Measurements from ENCODE around the gene SMIM12.
A peak's percentile ranks its signal among the peaks of the same experiment; 100 is the strongest.

SMIM12 gene

DNA sequence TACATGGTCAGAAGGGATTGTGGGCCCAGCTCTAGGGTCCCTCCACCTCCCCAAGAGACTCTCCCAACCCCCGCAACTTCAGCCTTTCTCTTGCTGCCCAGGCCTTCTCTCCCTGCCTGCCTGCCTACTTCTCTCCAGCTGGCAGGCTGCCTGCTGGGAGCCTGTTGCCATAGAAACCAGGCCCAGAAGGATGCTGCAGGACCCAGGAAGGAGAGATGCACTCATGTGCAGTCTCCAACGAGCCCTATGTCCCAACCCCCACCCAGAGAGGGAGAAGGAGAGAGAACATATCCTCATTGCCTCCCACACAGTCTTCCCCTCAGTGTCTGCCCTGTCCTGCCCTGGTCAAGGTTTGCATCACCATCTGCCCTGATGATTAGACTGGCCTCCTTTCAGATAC is 10.8 kb upstream of the SMIM12 start:
- no peaks in the 10 kb centered on the region for H3K36me3 ChIP-seq (ENCODE audit: control insufficient read depth, insufficient read depth, low read length)
- H3K9ac ChIP-seq (ENCODE audit: low read length), result no peak overlapping the region
- H3K4me1 ChIP-seq (ENCODE audit: control insufficient read depth, insufficient read depth, low read length), result peaks cover 9% of the 10 kb centered on the region
- H3K9me3 ChIP-seq (ENCODE audit: control insufficient read depth, low read length), result no peaks in the 10 kb centered on the region
- peaks cover 22% of the 10 kb centered on the region for H3K27me3 ChIP-seq (ENCODE audit: control insufficient read depth, insufficient read depth, low read length)
- H3K4me3 ChIP-seq (ENCODE audit: low read length), result no peak overlapping the region

DNA sequence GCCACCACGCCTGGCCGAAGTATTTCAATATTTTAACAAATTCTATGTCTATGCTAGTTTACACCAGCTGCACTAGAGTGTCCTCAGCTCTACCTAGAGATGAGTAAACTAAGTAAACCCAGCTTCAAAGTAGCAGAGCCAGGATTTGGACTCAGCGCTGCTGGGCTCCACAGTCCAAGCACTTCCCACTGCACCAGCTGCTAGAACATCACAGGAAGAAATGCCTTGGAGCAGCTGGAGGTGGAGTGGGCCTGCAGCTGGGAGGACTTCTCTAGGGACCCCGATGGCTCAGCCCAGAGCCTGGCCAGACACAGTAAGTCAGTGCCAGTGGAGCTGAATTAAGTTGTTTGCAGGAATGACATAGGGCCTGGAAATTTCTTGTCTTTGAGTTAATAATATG is 10.2 kb upstream of the SMIM12 start:
- Histone ChIP-seq H3K27me3 (ENCODE audit: control insufficient read depth, insufficient read depth, low read length) (peaks cover 22% of the 10 kb centered on the region), H3K4me1 (ENCODE audit: control insufficient read depth, insufficient read depth, low read length) (peaks cover 9% of the 10 kb centered on the region), H3K9ac (ENCODE audit: low read length) (no peak overlapping the region), H3K4me3 (ENCODE audit: low read length) (no peak overlapping the region), H3K9me3 (ENCODE audit: control insufficient read depth, low read length) (no peaks in the 10 kb centered on the region), H3K36me3 (ENCODE audit: control insufficient read depth, insufficient read depth, low read length) (no peaks in the 10 kb centered on the region)

DNA sequence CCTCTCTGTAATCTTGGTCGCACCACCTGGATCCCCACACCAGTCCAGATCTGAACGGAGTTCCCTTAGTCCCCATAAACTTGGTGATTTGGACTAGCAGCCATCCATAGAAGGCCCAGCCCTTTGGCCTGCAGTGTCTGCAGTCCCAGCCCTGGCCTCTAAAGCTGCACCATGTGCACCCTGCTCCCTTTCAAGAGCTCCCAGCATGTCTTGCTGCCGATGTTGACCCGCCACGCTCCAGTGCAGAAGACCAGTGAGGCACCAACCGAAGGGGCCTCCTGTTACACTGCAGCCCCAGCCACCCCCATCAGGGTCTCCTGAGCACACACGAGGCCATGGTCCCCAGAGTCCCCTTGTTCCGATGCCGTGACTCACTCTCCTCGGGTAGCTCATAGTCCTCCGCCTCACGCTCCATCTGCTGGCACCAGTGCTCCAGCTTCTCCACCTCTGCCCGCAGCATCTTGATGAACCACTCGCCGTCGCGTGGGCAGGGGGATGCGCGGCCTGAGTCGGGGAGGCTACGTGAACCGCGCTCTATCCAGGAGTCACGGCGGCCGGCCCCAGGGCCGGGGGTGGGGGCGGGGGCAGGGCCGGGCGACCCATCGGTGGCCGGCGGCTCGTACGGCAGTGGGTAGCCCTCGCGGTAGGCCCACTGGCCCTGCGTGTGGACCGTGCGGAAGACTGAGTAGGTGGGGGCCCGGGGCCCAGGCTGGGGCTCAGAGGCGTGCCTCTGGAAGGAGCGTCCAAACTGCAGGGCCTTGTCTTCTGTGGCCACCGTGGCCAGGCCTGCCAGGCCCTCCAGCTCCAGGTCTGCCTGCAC is 8.9 kb upstream of the SMIM12 start:
- Histone ChIP-seq H3K36me3 (ENCODE audit: control insufficient read depth, insufficient read depth, low read length) (no peaks in the 10 kb centered on the region), H3K4me1 (ENCODE audit: control insufficient read depth, insufficient read depth, low read length) (peaks cover 9% of the 10 kb centered on the region), H3K4me3 (ENCODE audit: low read length) (no peak overlapping the region), H3K9ac (ENCODE audit: low read length) (no peak overlapping the region), H3K9me3 (ENCODE audit: control insufficient read depth, low read length) (no peaks in the 10 kb centered on the region), H3K27me3 (ENCODE audit: control insufficient read depth, insufficient read depth, low read length) (peaks cover 17% of the 10 kb centered on the region)

DNA sequence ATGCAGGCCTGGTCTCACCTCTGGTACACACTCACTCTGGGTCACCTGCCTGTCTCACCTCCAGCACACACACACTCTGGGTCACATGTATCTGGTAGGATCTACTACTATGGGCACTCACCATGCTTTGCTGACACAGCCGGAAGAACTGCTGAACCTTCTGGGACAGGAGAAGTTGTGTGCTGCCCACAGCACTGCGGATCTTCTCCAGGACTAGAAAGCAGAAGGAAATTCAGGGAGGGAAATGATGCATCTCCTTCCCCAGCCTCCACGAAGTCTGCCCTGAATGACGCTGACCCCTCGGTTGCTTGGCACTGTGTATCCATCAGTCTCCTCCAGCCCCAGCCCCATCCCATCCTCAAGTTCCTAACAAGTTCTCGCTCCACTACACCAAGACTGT is 7.9 kb upstream of the SMIM12 start:
- Histone ChIP-seq H3K27me3 (ENCODE audit: control insufficient read depth, insufficient read depth, low read length) (peaks cover 17% of the 10 kb centered on the region), H3K36me3 (ENCODE audit: control insufficient read depth, insufficient read depth, low read length) (no peaks in the 10 kb centered on the region), H3K9me3 (ENCODE audit: control insufficient read depth, low read length) (no peaks in the 10 kb centered on the region), H3K9ac (ENCODE audit: low read length) (no peak overlapping the region), H3K4me3 (ENCODE audit: low read length) (no peak overlapping the region), H3K4me1 (ENCODE audit: control insufficient read depth, insufficient read depth, low read length) (peaks cover 9% of the 10 kb centered on the region)

DNA sequence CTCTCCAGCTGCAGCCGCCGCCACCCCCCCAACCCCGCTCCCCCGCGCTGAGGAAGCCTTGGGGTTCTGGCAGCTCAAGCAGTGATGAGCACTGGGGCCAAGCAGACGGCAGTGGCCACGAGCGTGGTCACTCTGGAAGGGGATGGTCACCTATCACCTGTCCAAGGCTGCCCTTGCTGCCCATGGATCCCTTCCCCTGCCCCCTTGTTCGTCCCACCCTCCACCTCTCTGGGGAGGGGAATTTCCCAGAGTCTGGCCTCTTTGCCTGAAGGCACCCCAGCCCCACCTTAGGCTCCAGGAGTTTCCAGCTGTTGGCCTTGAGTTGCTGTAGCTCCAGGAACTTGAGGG is 7.2 kb upstream of the SMIM12 start:
- Histone ChIP-seq H3K4me3 (ENCODE audit: low read length) (peak overlapping the region; percentile 63), H3K9ac (ENCODE audit: low read length) (peak overlapping the region; percentile 84), H3K4me1 (ENCODE audit: control insufficient read depth, insufficient read depth, low read length) (peaks cover 9% of the 10 kb centered on the region), H3K9me3 (ENCODE audit: control insufficient read depth, low read length) (no peaks in the 10 kb centered on the region), H3K36me3 (ENCODE audit: control insufficient read depth, insufficient read depth, low read length) (no peaks in the 10 kb centered on the region), H3K27me3 (ENCODE audit: control insufficient read depth, insufficient read depth, low read length) (peaks cover 17% of the 10 kb centered on the region)

DNA sequence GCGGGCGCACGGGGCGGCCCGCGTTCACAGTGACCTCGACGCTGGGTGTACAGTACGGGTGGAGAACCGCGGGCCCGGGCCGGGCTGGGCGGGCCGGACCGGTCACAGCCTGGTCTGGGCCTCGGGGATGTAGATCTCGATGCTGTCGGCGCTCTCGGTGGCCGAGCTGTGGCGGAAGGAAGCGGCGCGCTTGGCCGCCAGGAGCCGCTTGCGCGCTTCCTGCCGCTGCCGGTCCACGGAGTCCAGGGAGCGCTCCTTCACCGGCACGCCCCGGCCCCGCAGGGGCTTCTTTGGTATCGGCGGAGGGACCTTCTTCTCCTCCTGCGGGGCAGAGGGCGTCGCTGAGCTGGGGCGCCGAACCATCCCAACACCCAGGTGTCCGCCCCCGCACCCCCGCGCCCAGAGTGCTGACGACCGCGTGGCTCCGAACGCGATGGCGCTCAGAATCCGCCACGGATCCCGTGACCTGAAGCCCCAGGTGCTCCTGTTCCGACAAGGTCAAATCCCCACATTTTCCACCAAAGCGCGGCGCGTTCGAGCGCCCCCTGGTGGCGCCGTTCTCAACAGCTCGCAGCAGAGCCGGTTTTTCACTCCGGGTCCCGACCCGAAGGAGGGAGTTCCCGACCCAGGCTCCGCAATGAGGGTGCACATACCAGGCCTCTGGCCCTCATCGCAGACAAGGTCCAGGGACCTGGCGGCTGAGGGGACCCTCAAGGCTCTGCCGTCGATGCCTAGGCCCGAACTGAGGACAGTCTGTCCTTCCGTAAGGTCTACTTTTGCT is 6.6 kb upstream of the SMIM12 start:
- peaks cover 13% of the 10 kb centered on the region for H3K27me3 ChIP-seq (ENCODE audit: control insufficient read depth, insufficient read depth, low read length)
- H3K4me1 ChIP-seq (ENCODE audit: control insufficient read depth, insufficient read depth, low read length), result peaks cover 9% of the 10 kb centered on the region
- peak overlapping the region; percentile 63 for H3K4me3 ChIP-seq (ENCODE audit: low read length)
- H3K9me3 ChIP-seq (ENCODE audit: control insufficient read depth, low read length), result no peaks in the 10 kb centered on the region
- H3K36me3 ChIP-seq (ENCODE audit: control insufficient read depth, insufficient read depth, low read length), result no peaks in the 10 kb centered on the region
- H3K9ac ChIP-seq (ENCODE audit: low read length), result peak overlapping the region; percentile 84

DNA sequence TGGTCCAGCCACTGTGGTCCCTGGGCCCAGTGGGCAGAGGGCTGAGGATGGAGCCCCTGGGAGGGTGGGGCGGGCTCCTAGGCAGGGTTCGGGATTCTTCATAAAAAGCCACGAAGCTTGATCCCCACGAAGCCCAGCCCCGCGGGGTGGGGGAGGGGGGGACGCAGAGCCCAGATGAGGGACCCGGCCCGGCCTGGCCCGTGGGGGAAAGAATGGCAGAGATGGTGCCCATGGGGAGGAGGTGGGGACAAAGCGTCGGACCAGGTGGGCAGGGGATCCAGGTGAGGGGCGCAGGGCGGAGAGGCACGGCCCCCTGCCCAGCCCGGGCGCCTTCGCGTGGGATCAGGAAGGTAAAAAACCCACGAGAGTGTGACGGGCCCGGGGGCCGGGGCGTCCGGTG is 6.0 kb upstream of the SMIM12 start:
- H3K4me3 ChIP-seq (ENCODE audit: low read length), result peak overlapping the region; percentile 8
- H3K4me1 ChIP-seq (ENCODE audit: control insufficient read depth, insufficient read depth, low read length), result peaks cover 9% of the 10 kb centered on the region
- peaks cover 13% of the 10 kb centered on the region for H3K27me3 ChIP-seq (ENCODE audit: control insufficient read depth, insufficient read depth, low read length)
- H3K9me3 ChIP-seq (ENCODE audit: control insufficient read depth, low read length), result no peaks in the 10 kb centered on the region
- peak overlapping the region; percentile 84 for H3K9ac ChIP-seq (ENCODE audit: low read length)
- H3K36me3 ChIP-seq (ENCODE audit: control insufficient read depth, insufficient read depth, low read length), result no peaks in the 10 kb centered on the region

DNA sequence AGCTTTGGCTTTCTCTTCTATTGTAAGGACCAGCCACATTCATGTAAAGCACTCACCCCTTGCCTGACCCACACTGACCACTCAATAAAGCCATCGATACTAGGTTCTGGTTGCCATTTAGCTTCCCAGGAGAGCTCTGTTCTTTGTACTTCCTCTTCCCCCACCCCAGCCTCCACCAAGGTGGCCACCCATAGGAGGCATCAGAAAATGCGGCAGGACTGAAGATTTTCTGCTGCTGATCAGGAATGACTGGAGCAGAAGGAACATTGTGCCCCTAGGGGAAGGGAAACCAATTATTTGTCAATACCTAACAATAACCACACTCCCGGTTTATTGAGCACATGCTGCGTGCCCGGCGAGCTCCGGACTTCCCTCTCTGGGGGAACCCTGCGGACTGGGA is 5.2 kb upstream of the SMIM12 start:
- Histone ChIP-seq H3K4me3 (ENCODE audit: low read length) (no peak overlapping the region), H3K27me3 (ENCODE audit: control insufficient read depth, insufficient read depth, low read length) (peaks cover 7% of the 10 kb centered on the region), H3K36me3 (ENCODE audit: control insufficient read depth, insufficient read depth, low read length) (no peaks in the 10 kb centered on the region), H3K4me1 (ENCODE audit: control insufficient read depth, insufficient read depth, low read length) (peaks cover 14% of the 10 kb centered on the region), H3K9me3 (ENCODE audit: control insufficient read depth, low read length) (no peaks in the 10 kb centered on the region), H3K9ac (ENCODE audit: low read length) (no peak overlapping the region)

DNA sequence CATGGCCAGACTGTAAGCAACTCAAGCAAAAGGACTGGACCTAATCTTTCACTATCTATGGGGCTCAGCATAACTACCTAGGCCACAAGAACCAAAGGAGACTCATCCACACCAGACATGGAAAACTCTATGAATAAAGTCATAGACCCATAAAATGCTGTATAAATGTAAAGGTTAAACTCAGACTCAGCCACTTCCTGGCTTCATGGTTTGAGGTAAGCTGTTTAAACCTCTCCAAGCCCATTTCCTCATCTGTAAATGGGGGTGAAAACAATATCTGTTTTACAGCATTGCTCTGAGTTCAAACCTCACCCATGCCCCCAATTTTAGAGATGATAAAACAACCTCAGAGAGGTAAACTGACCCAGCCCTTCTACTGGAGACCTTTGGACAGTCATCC is 4.0 kb upstream of the SMIM12 start:
- Histone ChIP-seq H3K9me3 (ENCODE audit: control insufficient read depth, low read length) (no peaks in the 10 kb centered on the region), H3K27me3 (ENCODE audit: control insufficient read depth, insufficient read depth, low read length) (peaks cover 7% of the 10 kb centered on the region), H3K4me1 (ENCODE audit: control insufficient read depth, insufficient read depth, low read length) (peaks cover 20% of the 10 kb centered on the region), H3K9ac (ENCODE audit: low read length) (no peak overlapping the region), H3K4me3 (ENCODE audit: low read length) (no peak overlapping the region), H3K36me3 (ENCODE audit: control insufficient read depth, insufficient read depth, low read length) (no peaks in the 10 kb centered on the region)

DNA sequence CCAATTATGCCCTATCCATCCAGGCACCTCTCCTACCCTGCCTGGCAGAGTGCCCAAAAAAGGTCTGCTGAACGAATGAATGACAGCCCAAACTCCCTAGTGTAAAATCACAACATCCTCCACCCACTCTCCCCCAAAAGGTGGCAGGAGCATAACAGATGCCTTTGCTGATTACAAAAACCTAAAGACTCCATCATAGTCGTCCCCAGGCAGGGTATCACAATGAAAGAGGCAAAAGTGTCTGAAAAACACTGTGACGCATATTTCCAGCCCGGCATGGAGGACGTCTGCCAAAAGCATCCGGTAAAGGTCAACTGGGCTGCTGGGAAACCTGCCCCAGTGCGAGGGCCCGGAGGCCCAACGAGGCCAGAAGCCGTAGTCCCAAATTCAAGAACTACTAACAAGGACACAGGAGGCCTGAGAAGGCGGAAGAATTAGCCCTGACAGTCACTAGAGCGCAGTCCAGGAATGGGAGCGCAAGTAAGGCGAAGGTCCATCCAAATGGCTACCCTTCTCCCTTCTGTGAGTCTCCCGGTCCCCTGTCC is 576 bp downstream of the SMIM12 start:
- H3K4me1 ChIP-seq (ENCODE audit: control insufficient read depth, insufficient read depth, low read length), result peaks cover 20% of the 10 kb centered on the region
- peak overlapping the region; percentile 98 for H3K4me3 ChIP-seq (ENCODE audit: low read length)
- peak overlapping the region; percentile 99 for H3K9ac ChIP-seq (ENCODE audit: low read length)
- H3K27me3 ChIP-seq (ENCODE audit: control insufficient read depth, insufficient read depth, low read length), result no peaks in the 10 kb centered on the region
- H3K9me3 ChIP-seq (ENCODE audit: control insufficient read depth, low read length), result no peaks in the 10 kb centered on the region
- H3K36me3 ChIP-seq (ENCODE audit: control insufficient read depth, insufficient read depth, low read length), result peaks cover 4% of the 10 kb centered on the region

DNA sequence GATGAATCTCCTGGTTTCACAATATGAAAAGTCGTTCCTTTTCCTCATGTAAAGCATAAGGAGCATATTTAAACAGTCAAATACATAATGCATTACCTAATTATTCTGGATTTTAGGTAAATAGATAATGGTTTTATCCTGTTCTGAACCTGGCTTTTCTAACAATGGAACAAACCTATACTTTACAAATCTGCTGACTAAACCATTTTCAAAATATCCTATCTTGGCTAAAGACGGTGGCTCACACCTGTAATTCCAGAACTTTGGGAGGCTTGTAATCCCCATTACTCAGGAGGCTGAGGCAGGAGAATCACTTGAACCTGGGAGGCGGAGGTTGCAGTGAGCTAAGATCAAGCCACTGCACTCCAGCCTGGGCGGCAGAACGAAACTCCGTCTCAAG is 2.9 kb downstream of the SMIM12 start:
- Histone ChIP-seq H3K4me3 (ENCODE audit: low read length) (no peak overlapping the region), H3K27me3 (ENCODE audit: control insufficient read depth, insufficient read depth, low read length) (no peaks in the 10 kb centered on the region), H3K9me3 (ENCODE audit: control insufficient read depth, low read length) (no peaks in the 10 kb centered on the region), H3K36me3 (ENCODE audit: control insufficient read depth, insufficient read depth, low read length) (peaks cover 4% of the 10 kb centered on the region), H3K9ac (ENCODE audit: low read length) (no peak overlapping the region), H3K4me1 (ENCODE audit: control insufficient read depth, insufficient read depth, low read length) (peaks cover 23% of the 10 kb centered on the region)

DNA sequence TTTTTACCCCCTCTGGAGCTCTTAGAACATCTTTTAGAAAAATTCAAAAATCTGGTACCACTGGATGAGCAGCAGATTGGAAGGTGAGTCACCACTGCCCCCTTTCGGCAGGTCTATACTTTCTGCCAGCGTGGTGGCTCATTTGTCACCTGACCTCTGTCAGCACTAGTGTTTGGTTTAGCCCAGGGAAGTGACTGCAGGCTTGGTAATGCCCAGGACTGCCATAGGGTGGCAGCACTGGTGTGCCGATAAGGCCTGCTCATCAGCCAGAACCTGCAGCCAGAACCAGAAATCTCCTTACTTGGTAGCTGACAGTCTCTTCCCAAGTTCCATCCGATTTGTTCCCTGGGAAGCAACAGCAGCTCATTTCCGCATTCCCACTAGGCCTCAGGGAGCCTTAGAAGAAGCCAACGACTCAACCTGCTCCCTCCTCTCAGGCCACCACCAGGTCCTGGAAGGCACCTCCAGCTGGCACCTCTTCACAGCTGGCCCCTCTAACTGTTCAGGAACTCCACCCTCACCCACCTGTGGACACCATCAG is 6.8 kb downstream of the SMIM12 start:
- Histone ChIP-seq H3K36me3 (ENCODE audit: control insufficient read depth, insufficient read depth, low read length) (peaks cover 4% of the 10 kb centered on the region), H3K9ac (ENCODE audit: low read length) (peak overlapping the region; percentile 2), H3K4me1 (ENCODE audit: control insufficient read depth, insufficient read depth, low read length) (peaks cover 5% of the 10 kb centered on the region), H3K9me3 (ENCODE audit: control insufficient read depth, low read length) (no peaks in the 10 kb centered on the region), H3K4me3 (ENCODE audit: low read length) (no peak overlapping the region), H3K27me3 (ENCODE audit: control insufficient read depth, insufficient read depth, low read length) (no peaks in the 10 kb centered on the region)
